Measurements from ENCODE around the gene HSPB7.
"Not testable (repeated sequence)": the region's sequence is repeated elsewhere in the genome, so short reads cannot be mapped to it uniquely, and the experiment has no call there.

The HSPB7 gene

DNA sequence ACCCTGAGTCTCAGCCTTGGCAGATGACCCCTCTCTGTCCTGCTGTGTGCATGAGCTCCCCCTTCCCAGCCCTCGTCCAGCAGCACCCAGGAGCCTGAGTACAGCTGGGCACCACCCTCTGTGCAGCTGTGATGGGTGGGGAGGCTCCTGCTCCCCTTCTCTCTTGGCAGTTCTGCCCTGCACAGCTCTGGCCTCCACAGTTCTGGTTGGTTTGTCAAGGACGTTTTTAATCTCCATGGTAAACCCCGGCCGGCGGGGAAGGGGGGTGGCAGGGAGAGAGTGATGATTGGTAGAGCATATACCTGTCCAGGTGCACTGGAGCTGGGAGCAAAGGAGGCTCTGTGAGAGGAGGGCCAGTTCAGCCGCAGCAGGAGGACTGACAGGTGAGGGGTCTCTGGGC lies 3.8 kb upstream of the HSPB7 start, which contains the start of gene CLCNKA:
CLCNKA (plus strand) TSS at position 356 of the 400 bp plus-strand sequence. CDS start 584 bp downstream, outside the sequence.
- no peak for DNase-seq

DNA sequence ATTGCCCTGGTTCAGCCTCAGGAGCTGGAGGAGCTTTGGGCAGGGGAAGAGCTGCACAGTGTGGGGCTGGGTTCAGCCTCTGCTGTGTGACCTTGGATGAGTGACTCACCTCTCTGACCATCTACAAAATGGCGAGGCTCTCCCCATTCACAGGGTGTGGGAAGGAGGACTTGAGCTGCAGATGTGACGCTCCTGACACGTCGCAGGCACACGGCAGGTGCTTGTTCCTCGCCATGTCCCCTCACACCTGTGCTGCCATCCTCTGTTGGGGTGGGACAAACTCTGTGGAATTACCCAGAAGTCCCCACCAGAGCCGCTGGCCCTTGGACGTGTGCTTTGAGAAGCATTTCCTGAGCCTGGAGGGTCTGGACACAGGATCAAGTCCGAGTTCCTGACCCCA lies 3.0 kb upstream of the HSPB7 start:
- not testable (repeated sequence) for DNase-seq

DNA sequence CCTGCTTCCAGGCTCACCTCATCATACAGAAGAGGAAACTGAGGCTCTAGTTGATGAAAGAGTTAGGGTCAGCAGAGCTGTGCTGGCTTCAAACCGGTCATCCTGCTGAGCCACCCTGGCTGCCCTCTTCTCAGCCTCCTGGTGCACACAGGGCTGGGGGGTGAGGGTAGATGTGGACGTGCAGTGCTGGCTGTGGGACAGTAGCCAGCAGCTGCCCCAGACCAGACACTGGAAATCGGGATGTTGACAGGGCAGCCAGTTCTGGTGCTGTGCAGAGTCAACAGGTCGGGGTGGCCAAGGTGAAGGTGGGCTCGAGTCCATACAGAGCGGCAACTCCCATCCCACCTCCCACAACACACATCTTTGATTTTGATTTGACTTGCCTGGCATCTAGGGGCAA lies 2.5 kb upstream of the HSPB7 start:
- DNase-seq: no peak

DNA sequence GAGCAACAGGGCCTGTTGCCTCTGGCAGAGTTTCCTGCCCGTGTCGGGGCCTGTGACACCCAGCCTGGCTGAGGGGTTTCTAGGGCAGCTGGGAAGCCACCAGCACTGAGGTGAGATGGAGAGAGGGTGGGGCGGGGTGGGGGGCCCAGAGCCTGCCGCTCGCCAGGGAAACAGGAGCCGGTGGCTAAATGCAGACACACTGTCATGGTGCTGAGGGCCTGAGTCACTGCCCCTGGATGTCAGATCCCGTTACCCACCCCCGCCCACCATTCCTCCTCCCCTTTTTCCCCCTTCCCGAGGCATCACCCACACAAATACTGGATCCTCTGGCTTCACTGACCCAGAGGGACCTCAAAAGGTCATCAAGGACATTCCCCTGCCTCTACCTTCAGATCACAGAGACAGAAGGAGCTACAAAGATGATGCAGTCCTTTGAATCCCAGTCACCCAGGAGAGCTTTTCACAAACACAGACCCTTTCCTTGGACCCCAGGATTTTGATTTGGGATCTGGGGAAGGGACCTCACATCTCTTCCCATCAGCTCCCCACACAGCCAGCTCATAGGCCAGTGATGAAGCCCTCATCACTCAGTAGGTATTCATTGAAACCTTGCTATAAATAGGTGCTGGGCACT lies 1.9 kb upstream of the HSPB7 start:
- no peak for DNase-seq

DNA sequence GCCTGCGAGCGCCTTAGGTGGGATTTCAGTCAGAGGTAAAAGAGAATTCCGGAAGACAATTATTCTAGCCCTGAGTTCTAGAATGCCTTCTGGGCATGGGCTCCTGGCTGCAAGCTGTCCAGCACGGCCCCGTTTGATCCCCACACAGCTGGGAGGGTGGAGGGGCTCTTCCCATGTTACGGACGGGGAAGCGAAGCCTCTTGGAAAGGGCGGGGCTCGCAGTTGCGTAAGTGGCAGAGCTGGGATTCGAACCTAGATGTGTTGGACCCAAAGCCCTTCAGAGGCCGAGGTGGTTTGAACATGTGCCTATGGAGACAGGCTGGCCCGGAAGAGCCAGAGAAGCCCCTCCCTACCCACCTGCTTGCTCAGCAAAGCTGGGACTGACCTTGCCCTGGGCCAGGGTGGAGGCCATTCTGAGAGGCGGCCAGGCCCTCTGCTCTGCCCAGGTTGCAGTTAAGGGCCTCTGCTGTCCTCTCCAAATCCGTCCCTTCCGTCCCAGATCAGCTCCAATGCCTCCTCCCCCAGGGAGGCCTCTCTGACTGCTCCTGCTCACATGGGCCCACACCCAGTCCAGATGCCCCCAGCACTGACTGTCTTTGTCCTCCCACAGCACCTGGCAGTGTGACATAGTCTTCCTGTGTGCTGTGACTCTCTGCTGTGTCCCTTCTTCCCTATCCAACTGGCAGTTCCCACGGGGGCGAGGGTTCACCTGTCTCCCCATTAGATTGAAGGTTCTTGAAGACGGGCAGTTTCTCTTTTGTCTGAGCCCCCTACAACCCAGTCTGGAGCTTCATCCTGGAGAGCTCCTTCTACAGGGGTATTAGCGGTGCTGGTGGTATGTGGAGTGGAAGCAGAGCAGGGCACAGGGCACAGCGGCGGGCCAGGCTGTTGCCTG lies 1.2 kb upstream of the HSPB7 start:
- DNase-seq: no peak

DNA sequence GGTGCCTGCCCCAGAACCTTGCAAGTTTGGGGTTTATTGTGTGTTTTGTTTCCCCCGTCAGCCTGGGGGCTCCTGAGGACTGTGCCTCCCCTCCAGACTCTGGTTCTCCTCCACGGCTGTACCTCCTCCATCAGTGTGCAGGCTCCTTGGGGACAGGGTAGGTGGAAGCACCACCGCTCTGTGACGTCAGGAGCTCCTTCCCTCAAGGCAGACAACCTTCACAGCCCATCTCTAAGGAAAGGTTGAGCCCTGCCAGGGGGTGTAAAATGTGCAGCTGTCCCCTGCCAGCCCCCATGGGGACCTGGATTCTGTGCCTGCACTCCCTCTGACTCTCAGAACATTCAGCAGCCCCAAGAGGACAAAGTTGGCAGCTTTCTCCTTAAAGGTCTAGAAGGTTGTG lies 465 bp upstream of the HSPB7 start:
- no peak for DNase-seq

DNA sequence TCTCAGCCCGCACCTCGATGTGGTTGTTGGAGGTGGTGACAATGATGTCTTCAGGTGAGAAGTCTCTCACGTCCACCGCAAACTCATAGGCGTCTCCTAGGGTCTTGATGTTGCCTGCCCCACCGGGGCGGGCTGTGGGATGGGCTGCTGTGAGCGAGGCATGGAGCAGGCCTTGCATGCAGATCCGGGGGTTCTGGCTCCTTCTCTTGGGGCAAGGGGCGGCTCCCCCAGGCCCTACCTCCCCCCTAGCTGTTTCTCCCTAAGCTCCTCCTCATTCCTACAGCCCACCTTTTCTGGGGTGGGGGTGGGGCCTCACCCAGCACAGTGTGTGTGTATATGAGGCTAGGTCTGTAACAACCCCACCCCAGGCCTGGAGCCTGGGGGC lies 775 bp downstream of the HSPB7 start:
- DNase-seq: no peak

DNA sequence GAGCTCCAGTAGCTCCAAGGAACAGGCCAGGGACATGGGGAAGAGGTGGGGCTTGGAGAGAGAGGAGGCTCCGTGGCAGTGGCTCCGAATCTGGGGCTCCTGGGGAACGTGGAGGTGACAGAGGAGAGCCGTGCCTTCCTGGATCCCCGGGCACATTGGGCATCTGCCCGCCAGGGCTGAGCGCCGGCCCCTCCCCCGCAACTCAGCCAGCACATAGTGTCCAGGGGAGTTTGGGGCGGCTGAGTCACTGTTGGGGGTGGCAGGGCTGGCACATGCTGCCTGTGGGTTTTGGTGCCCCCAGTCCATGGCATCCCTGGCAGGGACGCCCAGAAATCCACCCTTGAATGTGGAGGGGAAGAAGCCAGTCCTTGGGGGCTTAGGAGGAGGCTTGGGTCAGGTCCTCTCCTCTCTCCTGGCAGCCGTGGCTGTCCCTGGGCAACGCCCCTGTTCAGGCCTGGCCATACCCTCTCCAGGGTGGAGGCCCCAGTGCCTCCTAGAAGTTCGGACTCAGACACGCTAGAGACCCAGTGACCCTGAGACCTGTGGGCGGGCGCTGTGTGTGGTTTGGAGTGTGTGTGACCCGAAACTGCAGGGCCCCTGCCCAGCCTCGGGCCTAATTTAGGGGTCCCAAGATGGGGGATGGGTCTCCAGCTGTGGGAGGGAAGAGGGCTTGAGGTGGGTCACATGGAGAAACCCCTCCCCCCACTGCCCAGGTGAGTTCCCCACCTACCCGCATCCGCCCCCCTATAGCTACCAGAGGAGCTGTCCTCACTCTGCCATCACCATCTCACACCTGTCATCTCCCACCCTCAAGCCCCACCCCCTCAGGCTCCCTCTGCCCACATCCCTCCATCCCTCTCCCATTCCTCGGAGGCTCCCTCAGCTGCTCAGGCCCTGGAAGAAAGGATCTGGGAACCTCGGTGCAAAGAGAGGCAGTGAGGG lies 1.6 kb downstream of the HSPB7 start:
- no peak for DNase-seq

DNA sequence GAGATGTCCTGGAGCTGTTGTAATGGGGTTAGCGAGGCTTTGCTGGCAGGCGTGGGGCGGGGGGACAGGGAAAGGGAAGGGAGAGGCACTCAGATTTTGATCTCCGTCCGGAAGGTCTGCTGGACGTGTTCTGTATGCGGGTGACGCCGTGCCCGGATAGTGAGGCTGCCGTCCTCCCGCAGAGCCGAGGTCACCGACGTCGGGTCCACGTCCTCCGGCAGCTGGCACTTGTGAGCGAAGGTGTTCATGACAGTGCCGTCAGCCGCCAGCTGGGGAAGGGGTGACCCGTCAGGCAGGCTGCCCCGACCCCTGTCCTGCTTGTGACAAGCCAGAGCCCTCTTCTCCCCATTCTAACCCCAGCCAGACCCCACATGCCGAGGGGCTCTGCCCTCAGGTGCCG lies 2.4 kb downstream of the HSPB7 start:
- DNase-seq: no peak

DNA sequence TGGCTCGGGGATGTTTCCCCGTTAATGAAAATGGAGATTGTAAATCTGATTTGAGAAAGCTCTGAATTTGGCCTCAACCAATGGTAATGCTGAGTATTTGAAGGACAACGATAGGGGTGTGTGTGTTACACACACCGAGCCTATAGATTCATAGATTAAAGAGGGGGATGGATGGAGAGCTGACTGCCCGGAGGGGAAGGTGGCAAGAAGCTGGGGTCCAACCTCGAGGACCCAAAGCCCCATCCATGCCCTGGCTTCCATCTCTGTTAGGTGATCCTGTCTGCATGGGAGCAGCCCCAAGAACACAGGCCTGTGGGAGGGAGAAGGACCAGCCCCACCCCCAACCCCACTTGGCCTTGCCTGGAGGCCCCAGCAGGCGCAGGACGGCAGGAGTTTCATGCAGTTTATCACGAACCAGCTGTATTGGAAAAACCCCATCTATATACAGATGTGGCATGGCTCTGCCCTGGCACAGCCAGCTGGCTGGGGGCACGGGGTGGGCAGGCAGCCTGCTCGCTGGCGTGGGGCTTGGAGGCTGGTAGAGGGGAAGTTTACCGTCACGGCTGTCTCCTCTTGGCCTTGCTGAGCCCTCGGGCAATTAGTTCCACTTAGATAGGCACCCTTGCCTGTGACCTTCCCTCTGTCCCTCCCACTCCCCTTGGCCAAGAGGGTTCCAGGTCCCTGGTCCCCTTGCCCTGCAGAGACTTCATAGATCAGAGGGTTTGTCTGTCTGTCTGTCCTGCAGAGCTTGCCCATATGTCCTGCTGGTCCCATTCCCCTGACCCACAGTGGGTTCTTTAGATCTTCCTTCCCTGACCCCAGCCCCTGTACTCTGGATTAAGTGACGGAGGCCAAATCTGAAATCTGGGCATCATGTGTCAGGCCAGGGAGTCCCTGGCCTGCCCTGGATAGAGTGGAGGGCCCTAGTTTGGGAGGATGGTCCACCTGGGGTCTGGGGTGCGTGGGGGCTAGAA lies 3.0 kb downstream of the HSPB7 start:
- DNase-seq: no peak

DNA sequence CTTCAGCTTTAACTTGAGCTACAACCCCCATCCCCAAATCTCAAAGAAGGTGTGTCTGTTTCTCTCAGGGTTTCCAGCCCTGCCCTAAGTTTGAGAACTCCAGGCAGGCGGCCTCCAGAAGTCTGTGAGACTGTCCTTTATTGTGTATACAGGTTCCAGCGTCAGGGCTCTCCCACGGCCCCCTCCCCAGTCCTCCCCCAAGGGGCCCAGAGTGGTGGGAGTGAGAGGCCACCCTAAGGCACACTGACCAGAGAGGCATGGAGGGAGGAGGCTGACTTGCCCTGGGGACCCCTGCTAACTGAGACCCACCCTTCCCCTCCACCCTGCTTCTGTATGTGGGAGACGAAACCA lies 4.0 kb downstream of the HSPB7 start:
- no peak for DNase-seq

DNA sequence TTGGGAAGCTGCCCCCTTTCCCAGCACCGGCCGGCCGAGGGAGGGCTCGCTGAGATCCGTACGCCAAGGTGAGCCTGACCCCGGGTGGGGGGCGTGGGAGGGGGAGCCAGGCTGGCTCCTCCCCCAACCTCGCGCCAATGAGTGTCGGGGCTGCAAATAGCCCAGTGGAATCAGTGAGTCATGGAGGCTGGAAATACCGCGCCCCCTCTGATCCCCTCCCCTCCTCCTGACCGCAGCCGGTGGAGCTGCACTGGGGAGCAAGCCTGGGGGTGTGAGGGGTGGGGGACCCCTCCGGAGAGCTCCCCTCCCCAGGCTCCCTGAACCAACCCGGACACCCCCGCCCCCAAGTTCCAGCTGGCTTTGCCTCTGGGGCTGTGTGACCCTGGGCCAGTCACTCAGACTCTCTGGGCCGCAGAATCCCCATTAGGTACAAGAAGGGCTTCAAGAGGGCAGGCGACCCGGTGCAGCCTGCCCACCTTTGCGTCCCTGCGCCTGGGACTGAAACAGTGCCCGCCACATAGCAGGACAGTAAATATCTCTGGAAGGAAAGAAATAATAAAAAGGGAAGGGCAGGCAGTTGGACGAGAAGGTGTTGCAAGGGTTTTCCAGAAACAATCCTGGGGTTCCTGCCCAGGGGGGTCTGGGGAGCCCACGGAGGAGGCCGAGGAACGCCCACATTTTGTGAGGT lies 4.5 kb downstream of the HSPB7 start:
- no peak for DNase-seq

DNA sequence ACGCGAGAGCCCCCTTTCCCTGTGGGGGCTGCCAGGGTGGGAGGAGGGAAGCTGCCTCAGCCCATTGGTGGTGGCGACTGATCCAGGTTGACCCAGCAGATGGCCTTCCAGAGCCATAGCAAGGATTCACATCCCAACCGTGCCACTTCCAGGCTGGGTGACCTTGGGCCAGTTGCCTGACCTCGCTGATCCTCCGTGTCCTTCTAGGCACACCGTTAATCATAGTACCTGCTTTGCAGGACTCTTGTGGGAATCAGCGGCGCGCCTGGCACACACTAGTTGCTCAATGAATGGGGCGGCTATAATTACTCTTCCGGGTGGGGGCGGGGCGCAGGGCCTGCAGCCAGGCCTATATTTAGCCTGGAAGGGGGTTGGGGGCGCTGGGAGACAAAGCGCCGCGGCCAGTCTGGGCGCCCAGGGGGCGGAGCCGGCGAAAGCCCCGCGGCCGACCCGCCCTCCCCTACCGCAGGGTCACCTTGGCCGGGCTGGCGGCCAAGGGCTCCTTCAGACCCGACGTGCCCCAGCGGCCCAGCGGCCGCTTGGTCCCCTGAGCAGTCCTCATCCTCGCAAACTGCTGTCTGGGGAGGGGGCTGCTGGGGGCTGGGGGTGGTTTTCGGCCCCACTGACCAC lies 5.1 kb downstream of the HSPB7 start:
- no peak for DNase-seq

DNA sequence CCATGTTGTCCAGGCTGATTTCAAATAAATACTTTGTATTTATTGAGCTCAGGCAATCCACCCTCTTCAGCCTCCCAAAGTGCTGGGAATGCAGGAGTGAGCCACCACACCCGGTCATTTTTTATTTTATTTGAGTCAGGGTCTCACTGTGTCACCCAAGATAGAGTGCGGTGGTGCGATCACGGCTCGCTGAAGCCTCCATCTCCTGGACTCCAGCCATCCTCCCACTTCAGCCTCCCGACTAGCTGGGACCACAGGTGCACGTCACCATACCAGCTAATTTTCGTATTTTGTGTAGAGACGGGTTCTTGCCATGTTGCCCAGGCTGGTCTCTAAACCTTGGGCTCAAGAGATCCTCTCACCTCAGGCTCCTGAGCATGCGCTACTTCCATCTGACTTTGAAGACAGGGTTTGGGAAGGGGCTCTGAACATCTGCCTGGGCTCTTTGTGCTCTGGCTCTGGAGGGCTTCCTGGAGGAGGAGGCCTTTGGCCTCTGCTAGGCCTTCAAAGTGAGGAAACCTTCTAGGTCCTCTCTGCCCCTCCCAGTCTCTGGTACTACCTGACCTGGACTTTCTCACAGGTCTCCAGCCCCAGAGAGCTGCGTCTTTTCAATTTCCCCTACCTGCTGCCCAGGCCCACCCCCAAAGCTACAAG lies 5.8 kb downstream of the HSPB7 start:
- DNase-seq: no peak

DNA sequence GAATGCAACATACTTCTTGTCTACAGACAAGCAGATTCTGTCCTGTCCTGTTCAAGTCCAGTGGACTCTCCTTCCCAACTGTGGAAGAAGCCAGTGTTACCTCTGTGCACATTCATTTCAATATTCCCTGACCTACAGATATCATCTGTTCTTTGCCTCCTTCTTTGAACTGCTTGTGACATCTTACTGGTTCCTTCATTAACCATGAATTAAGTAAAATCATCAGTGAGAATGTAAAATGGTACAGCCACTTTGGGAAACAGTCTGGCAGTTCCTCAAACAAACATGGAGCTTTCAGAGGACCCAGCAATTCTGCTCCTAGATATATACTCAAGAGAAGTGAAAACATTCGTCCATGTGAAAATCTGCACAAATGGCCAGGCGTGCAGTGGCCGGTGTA lies 7.0 kb downstream of the HSPB7 start:
- no peak for DNase-seq

DNA sequence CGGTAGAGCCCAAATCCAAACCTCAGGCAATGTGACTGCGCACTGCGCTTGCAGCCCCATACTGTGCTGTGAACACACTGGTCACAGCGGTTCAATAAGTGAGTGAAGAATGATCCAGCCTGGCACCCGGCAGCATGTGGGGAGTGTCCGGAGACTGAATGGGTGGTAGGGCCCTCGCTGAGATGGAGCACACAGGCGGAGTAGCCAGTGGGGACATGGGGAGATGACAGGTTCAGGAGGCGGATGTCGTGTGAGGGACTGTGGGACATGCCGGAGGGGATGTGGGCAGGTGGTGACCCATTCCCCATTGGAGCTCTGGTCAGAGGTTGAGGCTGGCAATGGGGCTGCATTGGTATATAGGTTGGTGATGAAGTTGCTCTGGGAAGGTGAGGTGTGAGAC lies 8.2 kb downstream of the HSPB7 start:
- no peak for DNase-seq

DNA sequence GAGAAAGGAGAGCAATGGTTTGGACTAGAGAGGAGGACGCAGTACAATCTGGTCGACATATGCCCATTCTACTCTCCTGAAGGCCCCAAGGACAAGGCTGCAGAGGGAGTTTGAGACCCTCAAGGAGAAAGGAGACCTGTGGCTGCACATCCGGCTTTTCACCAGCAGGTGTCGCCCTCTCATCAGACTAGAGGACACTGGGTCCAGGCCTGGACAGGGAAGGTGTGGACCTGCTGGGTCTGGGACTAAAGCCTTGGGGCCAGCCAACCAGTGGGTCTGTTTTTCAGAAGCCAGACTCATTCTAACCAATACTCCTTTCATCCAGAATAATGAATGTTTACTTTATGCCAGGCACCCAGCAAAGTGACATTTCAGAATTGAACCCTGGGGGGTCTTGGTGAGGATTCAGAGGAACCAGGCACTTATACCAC lies 8.8 kb downstream of the HSPB7 start:
- DNase-seq: no peak

DNA sequence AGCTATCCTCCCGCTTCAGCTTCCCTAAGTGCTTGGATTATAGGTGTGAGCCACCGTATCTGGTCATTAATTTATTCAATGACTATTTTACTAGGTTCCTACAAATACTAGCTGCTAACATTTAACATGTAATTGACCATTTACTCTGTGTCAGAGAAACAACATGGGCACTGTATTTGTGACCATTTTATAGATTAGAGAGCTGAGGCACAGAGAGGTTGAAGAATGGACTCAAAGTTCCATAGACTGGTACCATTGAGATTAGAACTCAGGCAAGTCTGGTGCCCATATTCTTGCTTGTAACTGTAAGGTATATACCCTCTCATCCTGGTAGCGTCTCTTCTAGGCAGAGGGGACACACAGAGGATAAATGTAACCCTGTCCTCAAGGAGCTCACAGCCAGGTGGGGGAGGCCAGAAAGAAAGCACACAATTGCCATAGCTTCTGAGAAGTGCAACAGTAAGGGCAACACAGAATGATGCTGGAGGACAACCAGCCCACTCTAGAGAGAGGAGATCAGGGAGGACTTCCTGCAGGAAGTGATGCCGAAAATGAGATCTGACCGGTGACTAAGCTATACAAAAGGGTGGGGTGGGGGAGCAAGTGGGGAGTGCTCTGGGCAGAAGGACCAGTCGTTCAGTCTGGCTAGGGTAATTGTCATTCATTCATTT lies 10.0 kb downstream of the HSPB7 start:
- no peak for DNase-seq

DNA sequence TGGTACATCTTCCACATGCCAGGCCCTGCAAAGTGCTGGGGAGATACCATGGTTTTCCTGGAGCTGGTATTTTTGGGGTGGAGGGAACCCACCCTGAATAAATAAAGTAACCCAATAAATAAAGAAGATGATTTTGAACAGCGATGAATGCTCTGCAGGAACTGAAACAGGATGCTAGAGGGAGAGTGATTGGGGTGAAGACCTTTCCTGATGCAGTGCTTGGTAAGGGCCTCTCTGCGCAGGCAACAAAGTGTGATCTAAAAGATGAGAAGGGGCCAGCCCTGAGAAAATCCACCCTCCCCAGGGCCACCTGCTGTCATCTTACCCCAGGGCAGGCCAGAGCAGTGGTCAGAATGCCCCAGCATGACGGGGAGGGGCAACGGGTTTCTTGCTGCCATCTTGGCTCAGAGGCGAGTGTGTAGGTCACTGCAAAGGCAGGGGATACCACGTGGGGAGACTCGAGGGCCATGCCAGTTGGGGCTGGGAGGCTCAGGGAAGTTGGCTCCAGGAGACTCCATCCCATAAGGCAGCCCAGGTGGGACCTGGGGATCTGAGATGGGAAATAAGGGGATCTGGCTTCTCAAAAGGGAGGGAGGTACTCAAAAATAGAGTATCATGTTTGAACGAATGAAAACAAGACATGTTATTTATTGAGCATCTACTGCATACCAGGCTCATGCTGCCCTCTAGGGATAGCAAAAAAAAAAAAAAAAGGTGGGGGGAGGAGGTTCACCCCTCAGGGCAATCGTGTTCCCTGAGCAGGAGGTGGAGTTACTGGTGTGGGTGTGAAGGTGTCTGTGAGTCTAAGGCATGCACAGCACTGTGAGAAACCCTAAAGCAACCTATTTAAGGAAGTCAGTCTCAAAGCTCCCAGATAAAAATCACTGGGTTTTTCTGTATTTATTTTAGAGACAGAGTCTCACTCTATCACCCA lies 11.0 kb downstream of the HSPB7 start:
- DNase-seq: no peak
